ENCODE data around the gene ZDHHC1. TPM values are rescaled to one million over a fixed set of nuclear protein-coding genes. Genes with fewer than 3 reads are reported as not detected.

ZDHHC1 gene
- total RNA-seq, 4 donors from 2014 or later = 2.5 to 11.1 (median 3.8) TPM

- H3K36me3 ChIP-seq = no peaks in the 10 kb centered on the region
- 23% methylated on average over 4 of the region's 20 CpGs; no CpG with 5 or more reads in 1 of the 2 donors for WGBS, 2 donors
- DNase-seq = no peak
- TF ChIP-seq, protein P1, sequence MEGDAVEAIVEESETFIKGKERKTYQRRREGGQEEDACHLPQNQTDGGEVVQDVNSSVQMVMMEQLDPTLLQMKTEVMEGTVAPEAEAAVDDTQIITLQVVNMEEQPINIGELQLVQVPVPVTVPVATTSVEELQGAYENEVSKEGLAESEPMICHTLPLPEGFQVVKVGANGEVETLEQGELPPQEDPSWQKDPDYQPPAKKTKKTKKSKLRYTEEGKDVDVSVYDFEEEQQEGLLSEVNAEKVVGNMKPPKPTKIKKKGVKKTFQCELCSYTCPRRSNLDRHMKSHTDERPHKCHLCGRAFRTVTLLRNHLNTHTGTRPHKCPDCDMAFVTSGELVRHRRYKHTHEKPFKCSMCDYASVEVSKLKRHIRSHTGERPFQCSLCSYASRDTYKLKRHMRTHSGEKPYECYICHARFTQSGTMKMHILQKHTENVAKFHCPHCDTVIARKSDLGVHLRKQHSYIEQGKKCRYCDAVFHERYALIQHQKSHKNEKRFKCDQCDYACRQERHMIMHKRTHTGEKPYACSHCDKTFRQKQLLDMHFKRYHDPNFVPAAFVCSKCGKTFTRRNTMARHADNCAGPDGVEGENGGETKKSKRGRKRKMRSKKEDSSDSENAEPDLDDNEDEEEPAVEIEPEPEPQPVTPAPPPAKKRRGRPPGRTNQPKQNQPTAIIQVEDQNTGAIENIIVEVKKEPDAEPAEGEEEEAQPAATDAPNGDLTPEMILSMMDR (IDR thresholded peaks at IDR 0.05) = no peak
- no peak for TF ChIP-seq POLR2A (IDR thresholded peaks at IDR 0.05)
- H3K9me3 ChIP-seq = no peaks in the 10 kb centered on the region
- intact Hi-C loops (cut with DNase I) = no loop called here
- H3K27ac ChIP-seq = peak overlapping the region; percentile 44 to 84 (median 78)
- peak overlapping the region; percentile 4 to 56 (median 48) for H3K4me3 ChIP-seq
- peaks cover 66 to 87% (median 70%) of the 10 kb centered on the region in 3 donors for H3K4me1 ChIP-seq
- peaks cover 0 to 17% (median 0%) of the 10 kb centered on the region in 4 donors for H3K27me3 ChIP-seq
Observed at GRCh38 chr16:67393788-67394154, 22.5 kb downstream of the ZDHHC1 start.

GRCh38 chr16:67393111-67393787 is 23.0 kb downstream of the ZDHHC1 start, which contains the start of gene TPPP3:
TSS of gene TPPP3 (minus strand) at chr16:67393498. CDS start at chr16:67391111, 2,387 bp downstream.
- Histone ChIP-seq H3K36me3 (no peaks in the 10 kb centered on the region), H3K4me3 (peak within 1 kb of the TSS; percentile 4 to 56 (median 48)), H3K4me1 (peaks cover 64 to 82% (median 68%) of the 10 kb centered on the region in 3 donors), H3K27me3 (peaks cover 0 to 17% (median 0%) of the 10 kb centered on the region in 4 donors), H3K9me3 (no peaks in the 10 kb centered on the region), H3K27ac (peak within 1 kb of the TSS; percentile 44 to 84 (median 78))
- intact Hi-C loops (cut with DNase I) = no loop called here
- peak in 2 of 4 donors; percentile 33 to 52 for TF ChIP-seq POLR2A (IDR thresholded peaks at IDR 0.05)
- TF ChIP-seq, protein P1 (IDR thresholded peaks at IDR 0.05) = peak; percentile 29 to 71 (median 60)
- DNase-seq = no peak
- WGBS, 2 donors = no CpG with 5 or more reads among the region's 56 CpGs

GRCh38 chr16:67392301-67393059 is 23.8 kb downstream of the ZDHHC1 start:
- Histone ChIP-seq H3K4me1 (peaks cover 57 to 74% (median 60%) of the 10 kb centered on the region in 3 donors), H3K27ac (peak overlapping the region; percentile 44 to 84 (median 78)), H3K9me3 (no peaks in the 10 kb centered on the region), H3K4me3 (peak overlapping the region; percentile 4 to 56 (median 48)), H3K36me3 (no peaks in the 10 kb centered on the region), H3K27me3 (peaks cover 0 to 17% (median 0%) of the 10 kb centered on the region in 4 donors)
- whole genome bisulfite sequencing, 2 donors = 59 to 71% methylated on average over 14 of the region's 18 CpGs
- no peak for TF ChIP-seq POLR2A (IDR thresholded peaks at IDR 0.05)
- TF ChIP-seq, protein P1 (IDR thresholded peaks at IDR 0.05) = no peak
- DNase-seq = no peak
- intact Hi-C loops (cut with DNase I) = no loop called here

GRCh38 chr16:67391424-67392300 is 24.6 kb downstream of the ZDHHC1 start:
- Histone ChIP-seq H3K9me3 (no peaks in the 10 kb centered on the region), H3K36me3 (no peaks in the 10 kb centered on the region), H3K27ac (peak overlapping the region in 3 of 4 donors; percentile 74 to 84 (median 82)), H3K4me3 (peak overlapping the region in 2 of 4 donors; percentile 48 to 56), H3K4me1 (peaks cover 49 to 66% (median 52%) of the 10 kb centered on the region in 3 donors), H3K27me3 (peaks cover 0 to 17% (median 0%) of the 10 kb centered on the region in 4 donors)
- DNase-seq = no peak
- TF ChIP-seq, protein P1 (IDR thresholded peaks at IDR 0.05) = no peak
- no peak for TF ChIP-seq POLR2A (IDR thresholded peaks at IDR 0.05)
- WGBS, 2 donors = 40 to 45% methylated on average over 8 to 9 of the region's 15 CpGs
- intact Hi-C loops (cut with DNase I) = no loop called here
